NCI-H2196 treated with DMSO at 0.1 percent for 48 hours (cell line): ENCODE measurements around the gene POLN.
"Not testable (repeated sequence)": the region's sequence is repeated elsewhere in the genome, so short reads cannot be mapped to it uniquely, and the experiment has no call there.

Experiments used
- DNase-seq: peaks from one replicate; lab custom pipeline; 2025; ENCODE audit not compliant: unreplicated experiment; lab: John Stamatoyannopoulos, UW

Gene POLN

DNA sequence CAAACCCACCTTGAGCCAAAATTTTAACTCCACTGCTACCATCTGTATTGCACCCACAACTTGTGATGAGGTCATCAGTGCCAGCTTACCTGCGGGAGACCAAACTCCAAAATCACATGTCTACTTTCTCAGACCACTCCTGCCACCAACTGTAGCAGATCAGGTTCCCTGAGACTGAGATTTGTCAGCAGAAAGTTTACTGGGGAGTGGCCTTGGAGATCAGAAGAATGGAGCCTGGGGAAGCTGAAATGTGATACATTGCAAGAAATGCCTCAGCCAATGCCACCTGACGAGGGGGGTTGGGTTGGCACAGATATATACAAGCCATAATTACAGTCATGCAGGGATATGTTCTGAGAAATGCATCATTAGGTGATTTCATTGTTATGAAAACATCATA lies 19.1 kb downstream of the POLN start:
- DNase-seq, result peak; percentile 52

DNA sequence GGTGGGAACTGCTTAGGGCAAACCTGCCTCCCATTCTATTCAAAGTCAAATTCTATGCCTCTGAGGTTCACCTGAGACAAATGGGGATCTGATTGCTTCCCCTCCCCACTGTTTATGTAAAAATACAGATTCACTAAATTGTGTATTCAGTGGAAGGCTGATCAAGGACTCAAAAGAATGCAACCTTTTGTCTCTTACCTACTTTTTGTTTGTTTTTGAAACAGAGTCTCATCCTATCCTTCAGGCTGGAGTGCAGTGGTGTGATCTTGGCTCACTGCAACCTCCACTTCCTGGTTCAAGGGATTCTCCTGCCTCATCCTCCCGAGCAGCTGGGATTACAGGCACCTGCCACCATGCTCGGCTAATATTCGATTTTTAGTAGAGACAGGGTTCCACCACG lies 20.5 kb downstream of the POLN start:
- not testable (repeated sequence) for DNase-seq

DNA sequence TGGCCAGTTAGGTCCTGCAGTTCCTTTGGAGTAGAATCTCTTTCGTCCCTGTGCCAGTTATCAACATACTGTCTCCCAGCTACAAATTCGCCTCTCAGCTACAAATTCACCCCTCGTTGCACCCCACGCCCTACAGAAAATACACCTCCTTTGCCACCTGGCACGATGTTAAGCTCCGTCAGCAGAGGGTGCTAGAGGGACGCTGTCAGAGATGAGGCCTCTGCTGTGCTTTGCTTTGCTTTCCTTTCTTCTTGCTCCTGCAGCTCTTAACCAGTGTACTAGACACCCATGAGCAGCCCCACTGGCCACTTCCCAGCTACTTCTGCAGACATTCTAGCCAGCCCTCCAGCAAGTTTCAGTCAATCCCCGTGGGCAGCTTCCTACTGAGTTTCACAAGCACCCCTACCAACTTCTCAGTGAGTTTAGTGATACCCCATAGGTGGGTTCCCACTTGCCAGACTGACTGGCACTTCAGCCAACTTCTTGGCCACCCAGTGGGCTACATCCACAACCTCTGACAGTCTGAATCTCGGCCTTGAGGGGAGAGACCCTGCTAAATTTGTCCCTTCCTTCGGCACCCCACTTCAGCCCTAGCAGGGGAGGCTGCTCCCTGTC lies 21.8 kb downstream of the POLN start:
- DNase-seq, result peak; percentile 79

DNA sequence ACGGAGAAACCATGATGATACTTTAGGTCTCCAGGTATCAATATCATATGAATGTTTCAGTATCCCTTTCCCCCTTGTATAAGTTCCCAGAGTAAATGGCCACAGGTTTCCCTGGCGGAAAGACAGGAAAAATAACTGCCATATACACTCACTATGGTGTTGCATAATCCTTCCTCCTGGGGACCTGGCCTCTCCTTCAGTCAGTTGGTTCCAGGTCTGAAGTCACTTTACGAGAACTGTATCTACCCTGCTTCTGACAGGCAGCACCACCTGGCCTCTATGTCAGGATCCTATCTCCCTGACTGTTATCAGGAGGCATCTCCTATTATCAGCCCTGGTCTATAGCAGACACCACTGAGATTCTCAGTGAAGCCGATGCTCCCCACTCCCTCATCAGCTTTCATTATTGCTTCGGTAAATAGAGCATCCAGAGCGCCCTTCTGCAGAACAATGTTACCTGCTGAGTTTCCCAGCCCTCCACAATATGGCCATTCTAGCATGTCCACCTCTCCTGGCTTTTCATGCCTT lies 22.6 kb downstream of the POLN start:
- no peak for DNase-seq

DNA sequence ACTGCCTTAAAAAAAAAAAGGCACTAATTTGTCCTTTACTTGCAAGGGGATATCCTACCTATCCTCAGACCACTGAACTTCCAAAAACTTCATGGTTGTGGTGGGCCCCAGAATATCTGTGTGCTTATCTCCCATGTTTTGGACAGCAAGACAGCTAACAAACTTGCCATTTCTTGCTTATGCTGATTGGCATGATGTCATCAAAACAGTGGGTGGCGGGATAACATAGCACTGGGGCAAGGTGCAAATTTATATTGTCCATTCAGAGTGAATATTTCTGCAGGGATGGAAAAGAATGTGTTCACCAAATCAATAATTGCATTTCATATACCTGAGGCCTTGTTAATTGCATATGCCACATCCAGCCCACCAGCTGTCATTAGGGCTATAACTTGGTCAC lies 23.5 kb downstream of the POLN start:
- DNase-seq, result no peak

DNA sequence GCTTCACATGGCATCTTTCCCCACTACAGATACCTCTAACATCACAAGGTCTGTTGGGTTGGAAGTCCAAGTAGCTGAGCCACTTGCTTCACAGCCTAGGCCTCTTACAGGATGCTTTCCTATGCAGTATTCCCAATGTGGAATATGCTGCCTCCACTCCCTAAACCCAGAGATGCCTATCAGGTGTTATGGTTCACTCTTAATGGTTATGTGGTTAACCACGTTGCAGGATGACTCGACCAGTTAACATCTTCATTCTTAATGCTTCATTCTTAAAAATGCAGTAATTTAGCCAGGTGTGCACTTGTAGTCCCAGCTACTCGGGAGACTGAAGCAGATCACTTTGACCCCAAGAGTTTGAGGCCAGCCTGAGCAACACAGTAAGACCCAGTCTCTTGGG lies 24.2 kb downstream of the POLN start:
- DNase-seq, result no peak

DNA sequence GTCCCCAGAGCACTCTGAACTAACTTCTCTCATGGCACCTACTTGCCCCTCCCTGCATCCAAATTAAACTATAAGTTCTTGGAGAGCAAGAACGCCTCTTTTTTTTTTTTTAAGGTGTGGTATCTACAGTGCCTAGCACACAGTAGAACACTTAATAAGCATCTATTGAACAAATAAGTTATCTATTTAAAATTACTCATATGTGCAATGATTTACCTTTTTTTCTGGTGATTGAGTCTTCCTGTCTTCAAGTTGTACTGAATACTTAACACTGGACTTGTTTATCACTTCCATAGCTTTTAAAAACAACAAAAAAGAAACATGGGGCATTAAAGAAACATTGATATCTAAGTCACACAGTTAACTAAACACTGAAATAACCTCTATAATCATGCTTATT lies 29.1 kb downstream of the POLN start:
- DNase-seq, result no peak

DNA sequence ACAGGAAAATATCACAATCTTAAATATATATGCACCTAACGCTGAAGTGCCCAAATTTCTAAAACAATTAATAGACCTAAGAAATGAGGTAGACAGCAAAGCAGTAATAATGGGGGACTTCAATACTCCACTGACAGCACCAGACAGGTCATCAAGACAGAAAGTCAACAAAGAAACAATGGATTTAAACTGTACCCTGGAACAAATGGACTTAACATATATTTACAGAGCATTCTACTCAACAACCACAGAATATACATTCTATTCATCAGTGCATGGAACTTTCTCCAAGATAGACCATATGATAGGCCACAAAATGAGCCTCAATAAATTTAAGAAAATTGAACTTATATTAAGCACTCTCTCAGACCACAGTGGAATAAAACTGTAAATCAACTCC lies 39.1 kb downstream of the POLN start:
- DNase-seq, result not testable (repeated sequence)

DNA sequence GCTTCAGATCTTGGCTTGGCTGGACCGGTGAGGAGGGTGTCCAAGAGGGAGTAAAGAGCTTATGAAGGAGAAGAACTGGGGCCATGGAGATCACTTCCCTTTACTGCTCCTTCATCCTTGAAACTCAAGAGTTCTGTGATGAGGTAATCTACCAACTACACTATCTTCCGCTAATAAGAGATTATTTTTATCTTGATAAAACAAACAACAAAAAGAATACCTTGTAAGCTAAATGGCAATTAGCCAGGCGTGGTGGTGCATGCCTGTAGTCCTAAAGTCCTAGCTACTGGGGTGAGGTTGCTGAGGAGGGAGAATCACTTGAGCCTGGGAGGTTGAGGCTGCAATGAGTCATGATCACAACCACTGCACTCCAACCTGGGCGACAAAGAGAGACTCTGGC lies 47.4 kb downstream of the POLN start:
- DNase-seq, result no peak

DNA sequence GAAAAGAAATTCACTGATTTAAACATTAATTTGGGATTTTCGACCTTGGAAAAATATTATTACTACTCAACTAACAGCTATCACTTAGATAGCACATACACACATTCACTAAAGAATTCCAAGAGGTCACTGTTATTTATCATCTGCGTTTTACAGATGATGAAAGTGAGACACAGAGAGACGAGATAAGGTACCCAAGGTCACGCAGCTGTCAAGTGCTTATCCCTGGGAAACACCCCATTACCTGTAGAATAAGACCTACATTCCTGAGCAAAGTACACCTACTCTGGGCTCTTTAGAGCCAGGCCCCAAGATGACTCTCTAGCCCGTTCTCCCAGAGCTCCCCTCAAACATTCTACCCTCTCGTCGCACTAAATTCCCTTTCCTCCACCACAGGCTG lies 48.6 kb downstream of the POLN start:
- DNase-seq, result no peak

DNA sequence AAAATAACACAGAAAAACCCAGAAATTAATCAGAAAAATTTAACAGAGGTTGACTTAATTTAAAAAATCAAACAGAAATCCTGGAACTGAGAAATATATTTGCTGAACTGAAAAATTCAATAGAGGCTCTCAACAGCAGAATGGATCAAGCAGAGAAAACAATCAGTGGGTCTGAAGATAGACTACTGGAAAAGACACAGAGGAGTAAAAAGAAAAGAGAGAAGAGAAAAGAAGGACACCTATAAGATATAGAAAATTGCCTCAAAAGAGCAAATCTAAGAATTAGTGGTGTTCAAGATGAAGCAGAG lies 55.1 kb downstream of the POLN start:
- DNase-seq, result no peak

DNA sequence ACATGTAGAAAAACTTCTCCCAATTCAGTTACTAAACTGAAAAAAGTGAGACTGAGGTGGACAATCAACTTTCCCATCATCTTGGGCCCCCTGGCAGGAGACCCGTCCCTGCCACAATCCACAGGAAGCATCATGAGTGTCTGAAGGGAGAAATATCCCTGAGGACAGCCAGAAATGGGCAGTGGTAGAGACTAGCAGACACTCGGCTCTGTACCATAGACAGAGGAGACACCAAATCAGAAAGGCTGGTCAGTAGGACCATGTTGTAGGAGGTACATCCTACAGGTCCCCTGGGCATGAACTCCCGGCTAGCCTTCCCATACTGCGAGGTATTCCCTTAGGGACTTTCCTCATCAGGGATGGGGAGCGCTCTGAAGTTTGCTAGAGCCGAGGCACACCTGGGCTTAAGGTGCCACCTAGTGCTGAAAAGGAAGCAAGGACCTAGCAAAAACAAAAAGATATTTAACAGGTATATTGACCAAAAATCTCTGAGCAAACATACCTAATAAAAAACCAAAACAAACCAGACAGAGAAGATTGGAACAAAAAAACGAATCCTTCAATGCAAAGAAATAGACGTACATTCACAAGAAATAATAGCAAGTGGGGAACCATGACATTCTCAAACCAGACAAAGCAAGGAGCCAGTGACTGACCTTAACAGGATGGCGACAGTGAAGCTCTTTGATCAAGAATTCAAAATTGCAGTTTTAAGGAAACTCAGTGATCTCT lies 55.6 kb downstream of the POLN start:
- peak; percentile 5 for DNase-seq

DNA sequence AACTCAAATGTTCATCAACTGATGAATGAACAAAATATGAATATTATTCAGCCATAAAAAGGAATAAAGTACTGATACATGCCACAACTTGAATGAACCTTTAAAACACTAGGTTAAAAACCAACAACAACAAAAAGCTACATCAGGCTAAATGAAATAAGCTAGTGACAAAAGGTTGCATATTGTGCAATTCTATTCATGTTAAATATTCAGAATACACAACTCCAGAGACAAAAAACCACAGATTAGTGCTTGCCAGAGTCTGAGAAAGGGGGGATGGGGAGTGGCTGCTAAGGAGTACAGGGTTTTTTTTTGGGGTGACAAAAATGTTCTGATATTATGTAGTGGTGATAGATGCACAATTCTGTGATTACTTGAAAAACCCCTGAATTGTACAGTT lies 58.5 kb downstream of the POLN start:
- DNase-seq, result no peak

DNA sequence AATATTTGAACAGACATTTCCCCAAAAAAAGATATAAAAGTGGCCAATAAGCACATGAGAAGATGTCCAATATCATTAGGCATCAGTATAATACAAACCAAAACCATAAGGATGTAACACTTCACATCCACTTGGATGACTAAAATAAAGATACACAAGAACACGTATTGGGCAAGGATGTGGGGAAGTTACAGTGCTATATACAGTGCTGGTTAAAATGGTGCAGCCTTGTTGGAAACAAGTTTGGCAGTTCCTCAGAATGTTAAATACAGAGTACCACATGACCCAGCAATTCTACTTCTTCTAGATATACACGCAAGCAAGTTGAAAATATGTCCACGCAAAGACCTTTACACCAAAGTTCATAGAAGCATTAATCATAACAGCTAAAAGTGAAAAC lies 58.9 kb downstream of the POLN start:
- no peak for DNase-seq

DNA sequence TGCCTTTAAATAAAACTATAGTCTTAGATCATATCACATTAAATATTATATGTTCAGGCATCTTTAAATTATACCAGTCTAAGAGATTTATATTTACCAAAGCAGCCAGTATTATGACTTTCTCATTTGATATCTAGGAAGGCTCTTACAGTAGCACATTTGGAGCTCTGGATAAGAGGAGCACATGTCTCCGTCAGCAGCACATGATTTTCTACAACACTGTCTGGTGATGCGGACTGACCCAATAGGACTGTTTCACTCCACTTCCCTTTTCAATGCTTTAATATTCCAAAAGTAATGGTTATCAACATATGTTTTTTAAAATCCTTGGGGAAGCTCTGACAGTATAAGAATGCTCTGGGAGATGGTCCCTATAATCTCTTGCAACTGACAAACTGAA lies 61.5 kb downstream of the POLN start:
- no peak for DNase-seq

DNA sequence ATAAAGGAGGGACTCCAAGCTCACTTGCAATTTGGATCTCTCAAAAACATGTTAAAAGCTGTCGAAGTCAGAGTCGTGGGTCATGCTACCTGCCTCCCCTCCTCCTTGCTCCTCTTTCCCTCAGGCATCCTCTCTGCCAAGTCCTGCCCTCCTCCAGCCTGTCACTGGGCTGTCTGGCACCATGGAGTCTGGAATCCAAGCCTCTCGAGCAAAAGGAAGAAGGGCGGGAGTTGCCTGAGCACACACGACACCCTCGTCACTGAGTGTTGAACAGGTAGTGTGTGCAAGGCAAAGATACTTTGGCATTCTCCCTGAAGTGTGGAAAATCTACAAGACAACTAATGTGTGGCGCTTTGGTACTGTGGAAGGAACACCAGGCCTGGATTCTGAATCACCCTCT lies 62.2 kb downstream of the POLN start:
- peak; percentile 4 for DNase-seq

DNA sequence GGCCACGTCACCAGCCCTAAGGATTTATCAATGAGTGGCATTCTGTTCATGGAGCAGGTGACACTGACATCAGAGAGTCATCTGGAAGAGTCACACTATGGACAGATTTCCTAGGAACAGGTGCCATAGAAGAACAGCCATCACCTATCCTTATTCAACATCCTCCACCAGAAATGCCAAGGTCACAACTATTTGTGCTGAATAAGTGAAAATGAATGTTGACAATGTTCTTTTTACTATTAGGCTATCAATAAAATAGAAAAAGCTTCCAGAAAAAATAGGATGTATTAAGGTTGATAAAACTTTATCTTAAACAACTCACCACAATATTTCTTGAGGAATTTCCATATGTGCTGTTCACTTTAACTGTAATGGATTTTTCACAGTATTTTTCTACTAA lies 62.9 kb downstream of the POLN start:
- DNase-seq, result no peak

DNA sequence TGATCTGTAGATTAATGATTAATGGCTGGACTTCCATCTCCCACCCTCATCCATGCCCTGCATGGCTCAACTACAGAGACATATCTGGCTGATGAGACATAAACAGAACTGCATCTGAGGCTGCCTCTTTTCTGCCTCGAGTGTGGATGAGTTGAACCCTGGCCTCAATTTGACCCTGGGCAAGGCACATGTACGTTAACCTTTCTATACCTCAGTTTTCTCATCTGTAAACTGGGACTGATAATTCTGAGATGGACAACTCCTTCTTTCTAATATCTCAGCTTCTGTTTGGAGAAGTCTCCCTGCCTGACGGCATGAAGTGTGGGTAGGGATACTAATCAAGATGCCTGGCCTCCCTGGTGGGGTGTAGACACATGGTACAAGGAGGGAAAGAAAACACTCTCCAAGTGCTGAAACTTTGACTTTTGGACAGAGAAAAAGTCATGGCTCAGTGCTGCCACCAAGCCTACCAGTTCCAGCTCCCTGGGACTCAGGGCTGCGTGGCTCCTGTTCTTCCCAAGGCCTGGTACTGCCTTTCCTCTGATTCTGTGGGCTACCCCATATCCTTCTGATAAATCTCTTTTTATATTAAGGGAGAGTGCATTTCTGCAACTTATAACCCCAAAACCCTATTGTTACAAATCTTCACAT lies 64.4 kb downstream of the POLN start:
- DNase-seq, result no peak

DNA sequence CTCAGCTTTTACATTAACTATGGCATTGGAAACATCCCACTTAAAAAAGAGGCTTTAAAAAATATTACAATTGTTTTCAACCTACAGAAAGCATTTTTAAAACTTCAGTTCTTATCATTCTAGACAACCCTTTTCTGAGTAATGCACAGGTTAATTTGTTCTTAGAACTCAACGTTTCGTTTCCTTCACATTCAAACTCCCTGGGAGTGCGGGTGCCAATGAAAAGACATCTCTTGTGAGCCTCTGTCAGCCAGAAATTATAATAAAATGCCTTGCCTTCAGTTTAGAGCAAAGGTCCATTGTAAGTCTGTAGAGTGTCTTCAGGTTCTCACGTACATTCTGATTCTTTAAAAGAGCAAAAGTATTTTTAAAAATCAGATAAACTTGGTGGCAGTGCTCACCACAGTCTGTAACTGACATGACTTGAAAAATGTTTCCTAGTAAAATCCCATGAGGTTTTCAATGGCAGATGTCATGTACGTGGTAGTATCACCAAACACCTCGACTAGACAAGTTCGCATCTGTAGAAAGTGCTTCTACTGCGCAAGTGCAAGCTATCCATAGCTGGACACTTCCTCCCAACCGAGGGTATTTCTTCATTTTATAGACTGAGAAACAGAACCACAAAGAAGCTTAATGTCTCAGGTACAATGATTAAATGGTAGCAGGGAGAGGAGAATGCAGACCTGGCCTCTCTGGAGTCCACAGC lies 65.8 kb downstream of the POLN start:
- DNase-seq, result no peak

DNA sequence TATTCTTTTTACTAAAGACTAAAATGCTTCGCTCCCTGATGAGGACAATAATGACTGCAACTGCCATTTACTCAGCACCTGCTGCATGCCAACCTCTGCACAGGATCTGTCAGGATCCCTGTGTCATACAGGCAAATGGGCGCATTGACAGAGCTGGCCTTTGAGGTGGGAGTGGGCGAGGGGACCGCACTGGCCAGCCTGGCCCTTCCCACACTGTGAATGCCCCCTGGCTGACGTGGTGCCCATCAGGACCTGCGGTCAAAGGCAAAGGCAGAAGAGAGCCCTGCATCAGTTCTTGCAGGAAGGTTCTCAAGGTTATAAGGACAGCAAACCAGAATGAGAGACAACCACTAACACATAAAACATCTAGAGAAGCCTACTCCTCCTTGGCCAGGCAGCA lies 67.9 kb downstream of the POLN start:
- DNase-seq, result no peak

DNA sequence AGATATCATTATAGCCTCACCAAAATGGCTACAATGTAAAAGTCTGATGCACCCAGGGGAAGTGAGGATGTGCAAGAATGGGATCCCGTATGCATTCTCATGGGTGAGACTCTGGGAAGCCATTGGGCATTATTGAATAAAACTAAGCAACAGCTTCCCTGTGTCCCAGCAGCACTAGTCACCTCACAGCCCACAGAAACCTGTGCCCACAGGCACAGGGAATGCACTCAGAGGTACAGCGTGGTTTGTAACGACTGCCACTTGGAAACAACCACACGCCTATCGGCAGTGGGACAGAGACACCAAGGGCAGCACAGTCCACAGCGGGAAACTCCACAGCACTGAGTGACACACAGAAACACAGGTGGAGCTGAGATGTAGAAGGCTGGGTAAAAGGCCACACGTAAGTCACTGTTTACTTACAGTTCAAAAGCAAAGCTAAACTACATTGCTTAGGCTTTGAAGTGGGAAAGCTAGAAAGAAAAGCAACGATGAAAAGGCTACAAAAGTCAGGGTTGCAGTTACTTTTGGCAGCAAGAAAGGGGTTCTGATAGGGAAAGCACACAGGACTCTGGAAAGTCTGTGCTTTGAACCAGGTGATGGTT lies 69.2 kb downstream of the POLN start:
- DNase-seq, result no peak
